NCI-H1436 treated with DMSO at 0.1 percent for 48 hours (cell line): Measurements from ENCODE around the gene GBA3.

ENCODE experiments used
- DNase-seq: peaks from one replicate; lab custom pipeline; 2025; lab: John Stamatoyannopoulos, UW

Gene GBA3

DNA sequence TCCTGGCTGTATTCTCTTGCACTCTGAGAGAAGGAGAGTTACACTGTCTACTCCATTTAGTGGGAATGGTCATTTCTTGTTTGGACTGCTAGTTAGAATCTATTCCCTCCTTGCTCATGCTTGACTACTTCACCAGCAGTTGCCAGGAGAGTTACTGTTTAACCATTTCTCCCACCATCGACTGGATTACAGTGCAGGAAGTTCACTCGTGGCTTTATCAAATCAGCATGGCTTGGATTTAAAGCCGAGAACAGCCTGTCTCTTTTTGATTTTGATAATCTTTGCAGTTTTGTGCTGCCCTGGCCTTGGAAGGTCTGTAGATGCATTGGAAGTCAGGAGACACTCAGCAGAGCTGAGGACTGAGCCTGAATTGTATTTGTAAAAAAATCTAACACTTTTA is 3.2 kb downstream of the GBA3 start:
- DNase-seq, result no peak

DNA sequence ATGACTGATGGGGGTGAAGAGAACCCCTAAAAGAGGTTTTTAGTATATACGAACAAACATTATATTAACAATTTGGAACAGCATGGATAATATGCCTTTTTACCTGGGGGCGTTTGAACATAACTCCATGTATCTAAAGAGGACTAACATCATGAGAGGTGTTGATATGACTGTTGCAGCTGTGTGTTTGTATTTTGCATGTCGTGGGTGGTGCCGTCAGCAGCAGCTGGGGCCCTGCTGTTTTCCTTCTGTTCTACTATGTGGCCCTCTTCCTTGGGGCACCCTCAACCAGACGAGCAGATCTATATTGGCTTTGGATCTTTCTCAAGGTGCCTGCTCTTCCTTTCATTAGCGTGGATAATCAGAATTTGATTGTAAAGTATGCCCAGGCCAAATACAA is 11.2 kb downstream of the GBA3 start:
- DNase-seq, result no peak

DNA sequence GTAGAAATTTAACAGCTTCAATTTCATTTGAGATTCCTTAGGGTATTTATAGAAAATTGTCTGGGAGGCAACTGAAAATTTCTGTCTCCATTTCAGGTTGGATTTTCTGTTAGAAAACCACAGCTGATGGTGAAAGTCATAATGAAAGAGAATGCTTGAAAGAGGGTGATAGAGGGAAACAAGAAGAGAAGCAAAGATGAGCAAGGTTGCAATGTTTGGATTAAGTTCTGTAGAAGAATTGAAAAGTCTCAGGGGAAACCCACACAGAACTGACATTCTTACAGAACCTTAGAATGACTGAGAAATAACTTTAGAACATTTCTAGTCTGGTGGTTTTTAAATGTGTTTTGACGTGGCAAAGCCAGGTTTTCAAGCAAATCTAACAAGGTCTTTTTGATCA is 14.7 kb downstream of the GBA3 start:
- DNase-seq, result no peak

DNA sequence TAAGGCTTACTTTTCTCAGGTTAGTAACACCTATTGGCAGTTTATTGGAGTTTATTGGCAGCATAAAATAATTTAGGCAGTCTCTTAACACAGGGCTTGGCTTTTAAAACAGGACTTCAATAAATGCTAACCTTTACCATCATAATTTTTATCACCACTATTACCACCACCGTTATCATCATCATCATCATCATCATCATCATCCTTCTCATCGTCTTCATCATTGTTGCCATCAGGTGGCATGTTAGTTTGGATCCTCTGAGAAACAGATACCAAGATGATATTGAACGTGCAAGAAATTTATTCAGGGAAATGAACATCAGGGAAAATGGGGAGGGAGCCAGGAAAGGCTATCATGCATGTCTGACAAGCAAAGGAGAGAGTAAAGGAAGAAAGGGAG is 16.2 kb downstream of the GBA3 start:
- DNase-seq, result no peak

DNA sequence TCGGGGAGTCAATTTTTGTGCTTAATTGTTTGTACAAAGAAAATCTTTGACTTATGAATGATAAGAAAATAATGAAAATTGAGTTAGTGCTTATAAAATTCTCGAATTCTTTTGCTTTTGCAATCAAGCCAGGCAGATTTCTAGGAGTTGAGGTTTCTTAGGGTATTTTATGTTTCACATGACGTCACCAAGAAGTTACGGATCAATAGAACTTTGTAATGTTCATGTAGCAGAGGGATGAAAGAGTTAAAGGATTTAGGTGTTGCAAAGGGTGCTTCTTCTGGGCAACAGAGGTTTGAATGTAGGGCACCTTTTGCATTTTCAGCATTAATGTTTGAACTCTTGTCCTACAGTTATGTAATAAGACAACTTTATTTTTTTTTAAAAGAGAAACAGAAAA is 19.4 kb downstream of the GBA3 start:
- no peak for DNase-seq

DNA sequence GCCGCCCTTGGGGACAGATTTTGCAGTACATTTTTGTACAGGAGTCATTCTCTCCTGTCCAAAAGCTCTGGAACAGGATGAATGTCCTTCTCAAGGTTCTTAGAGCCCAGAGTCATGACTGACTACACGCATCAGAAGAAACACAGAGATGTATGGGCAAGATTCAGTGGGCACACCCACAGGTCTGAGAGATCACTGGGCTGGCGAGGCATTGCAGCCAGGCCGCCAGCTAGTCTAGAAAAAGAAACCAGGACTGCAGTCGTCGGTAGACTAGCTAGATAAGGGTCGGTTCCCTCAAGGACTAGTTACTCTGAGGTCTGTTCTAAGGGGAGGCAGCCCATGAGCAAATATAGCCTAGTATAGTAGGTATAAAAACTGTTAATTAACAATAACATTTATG is 19.8 kb downstream of the GBA3 start:
- no peak for DNase-seq

DNA sequence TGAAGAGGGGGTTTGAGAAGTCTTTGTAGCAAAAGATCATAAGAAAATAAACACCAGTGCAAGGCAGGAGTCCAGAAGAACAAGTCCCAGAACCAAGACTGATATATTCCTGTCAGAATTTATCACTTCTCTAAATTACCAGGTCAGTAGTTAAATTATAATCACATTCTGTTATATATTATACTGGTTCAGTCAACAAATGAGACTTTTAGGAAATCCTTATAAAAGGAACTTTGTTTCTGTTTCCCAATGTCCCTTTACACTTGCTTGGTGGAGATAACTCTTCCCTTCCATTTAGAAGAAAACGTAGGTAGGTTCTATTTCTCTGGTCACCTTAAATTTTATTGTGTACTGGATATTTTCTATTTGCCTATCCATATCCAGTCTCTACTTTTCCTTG is 21.1 kb downstream of the GBA3 start:
- no peak for DNase-seq

DNA sequence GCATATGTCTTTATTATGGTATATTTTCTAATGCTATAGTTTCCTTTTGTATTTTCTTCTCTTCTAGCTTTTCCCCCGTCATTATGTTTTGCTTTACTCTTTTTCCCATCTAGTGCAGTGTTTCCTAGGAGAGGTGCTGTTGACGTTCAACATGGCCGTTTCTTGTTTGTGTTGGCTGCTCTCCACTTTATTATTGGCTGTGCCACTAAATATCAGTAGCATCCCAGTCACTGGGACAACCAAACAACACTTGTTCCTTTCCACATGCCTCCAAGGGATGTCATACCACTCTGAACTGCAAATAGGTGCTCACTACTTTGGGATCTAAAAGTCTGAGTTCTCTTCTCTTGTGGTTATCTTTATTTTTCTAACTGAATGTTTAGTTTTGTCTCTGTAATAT is 26.5 kb downstream of the GBA3 start:
- no peak for DNase-seq

DNA sequence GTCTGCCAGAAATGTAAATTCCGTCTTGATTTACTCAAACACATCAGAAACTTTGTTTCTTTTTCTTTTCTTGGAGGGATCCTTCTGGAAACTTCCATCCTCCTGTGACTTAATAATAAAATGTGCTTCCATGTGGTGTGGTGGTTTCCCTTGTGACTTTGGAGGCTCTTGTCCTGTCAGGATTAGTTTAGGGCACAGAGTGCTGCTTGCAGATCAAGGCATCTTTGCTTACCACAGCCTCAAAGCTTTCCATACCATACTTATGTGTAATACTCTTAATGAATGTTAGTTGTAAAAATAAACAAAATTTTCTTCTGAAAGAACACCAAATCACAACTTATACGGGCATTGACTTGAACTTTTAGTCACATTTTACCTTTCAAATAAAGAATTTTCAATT is 27.4 kb downstream of the GBA3 start:
- DNase-seq, result no peak

DNA sequence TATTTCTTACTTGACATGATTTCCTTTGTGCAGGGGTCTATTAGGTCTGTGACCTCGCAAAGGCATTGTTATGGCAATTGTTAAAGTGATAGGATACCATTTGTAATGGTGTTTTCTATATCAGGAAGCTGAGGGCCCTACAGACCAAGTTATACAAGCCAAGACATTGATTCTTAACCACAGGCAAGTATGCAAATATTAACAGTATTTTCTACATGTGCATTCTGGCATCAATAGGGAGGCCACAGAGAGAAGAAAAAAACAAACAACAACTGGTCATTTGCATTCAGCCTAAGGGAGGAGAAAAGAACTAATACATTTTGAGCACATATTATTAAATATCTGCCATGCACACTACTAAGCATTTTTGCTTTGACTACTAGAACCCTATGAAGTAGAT is 28.5 kb downstream of the GBA3 start:
- no peak for DNase-seq

DNA sequence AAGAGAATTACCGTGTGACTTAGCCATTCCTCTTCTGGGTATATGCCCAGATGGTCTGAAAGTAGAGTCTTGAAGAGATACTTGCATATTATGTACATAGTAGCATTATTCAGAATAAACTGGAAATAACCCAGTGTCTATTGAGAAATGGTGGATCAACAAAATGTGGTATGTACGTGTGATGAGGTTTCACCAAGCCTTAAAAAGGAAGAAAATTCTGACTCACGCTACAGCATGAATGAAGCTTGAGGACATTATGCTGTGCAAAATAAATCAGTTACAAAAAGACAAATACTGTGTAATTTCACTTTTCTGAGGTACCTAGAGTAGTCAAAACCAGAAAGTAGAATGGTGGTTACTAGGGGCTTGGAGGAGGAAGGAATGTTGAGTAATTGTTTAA is 37.3 kb downstream of the GBA3 start:
- no peak for DNase-seq

DNA sequence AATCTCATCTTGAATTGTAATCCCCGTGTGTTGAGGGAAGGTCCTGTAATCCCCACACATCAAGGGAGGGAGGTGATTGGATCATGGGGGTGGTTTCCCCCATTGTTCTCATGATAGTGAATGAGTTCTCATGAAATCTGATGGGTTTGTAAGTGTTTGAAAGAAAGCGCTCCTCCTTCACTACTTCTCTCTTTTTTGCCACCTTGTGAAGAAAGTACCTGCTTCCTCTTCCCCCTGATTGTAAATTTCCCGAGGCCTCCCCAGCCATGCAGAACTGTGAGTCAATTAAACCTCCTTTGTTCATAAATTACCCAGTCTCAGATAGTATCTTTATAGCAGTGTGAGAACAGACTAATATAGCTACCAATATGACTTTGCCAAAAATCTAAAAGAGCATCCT is 41.1 kb downstream of the GBA3 start:
- no peak for DNase-seq

DNA sequence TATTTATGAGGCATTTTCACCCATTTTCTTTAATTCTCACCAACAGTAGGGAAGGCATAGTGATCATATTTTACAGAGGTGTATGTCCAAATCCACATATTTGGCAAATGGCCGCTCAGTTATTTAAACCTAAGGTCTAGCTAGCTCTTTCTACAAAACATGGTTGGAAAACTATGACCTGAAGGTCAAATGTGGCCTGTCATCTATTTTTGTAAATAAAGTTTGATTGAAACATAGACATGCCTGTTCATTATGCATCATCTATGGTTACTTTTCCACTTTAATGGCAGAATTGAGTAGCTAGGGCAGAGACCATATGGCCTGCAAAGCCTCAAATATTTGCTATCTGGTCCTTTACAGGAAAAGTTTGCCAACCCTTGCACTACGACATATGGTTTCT is 44.2 kb downstream of the GBA3 start:
- no peak for DNase-seq

DNA sequence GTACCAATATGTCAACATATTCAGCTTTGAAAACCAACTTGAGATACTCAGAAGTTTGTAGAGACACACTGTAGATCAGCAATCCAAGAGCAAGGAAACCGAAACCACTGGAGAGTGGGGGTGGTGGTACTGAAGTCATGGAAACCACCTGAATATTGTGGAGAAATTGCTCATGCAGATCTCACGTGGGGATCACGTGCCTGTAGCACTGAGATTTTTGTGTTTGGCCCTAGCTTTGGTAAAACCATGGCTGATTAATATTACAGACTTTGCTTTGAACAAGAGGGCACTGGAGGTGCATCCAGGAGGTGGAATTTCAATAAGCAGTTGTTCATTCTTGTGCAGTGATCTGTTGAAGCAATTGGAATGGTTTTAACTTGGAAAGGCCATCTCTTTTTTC is 47.2 kb downstream of the GBA3 start:
- no peak for DNase-seq

DNA sequence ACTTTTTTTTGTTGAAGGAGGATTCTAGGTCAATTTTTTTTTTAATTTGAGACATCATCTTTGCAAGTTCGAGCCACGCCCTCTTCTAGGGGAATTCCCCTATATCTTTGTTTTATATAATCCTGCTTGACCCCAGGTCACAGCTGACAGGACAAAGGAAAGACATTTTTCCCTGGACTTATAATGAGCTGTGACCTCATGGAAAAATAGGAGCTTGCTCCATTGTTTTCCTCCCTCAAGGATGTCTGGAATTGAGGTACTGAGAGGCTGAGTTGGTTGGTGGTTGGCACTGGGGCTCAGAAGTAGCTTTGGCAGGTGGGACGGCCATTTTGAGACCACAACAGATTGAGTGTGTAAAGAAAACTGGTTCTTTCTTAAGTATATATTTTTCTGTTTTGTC is 49.0 kb downstream of the GBA3 start:
- no peak for DNase-seq

DNA sequence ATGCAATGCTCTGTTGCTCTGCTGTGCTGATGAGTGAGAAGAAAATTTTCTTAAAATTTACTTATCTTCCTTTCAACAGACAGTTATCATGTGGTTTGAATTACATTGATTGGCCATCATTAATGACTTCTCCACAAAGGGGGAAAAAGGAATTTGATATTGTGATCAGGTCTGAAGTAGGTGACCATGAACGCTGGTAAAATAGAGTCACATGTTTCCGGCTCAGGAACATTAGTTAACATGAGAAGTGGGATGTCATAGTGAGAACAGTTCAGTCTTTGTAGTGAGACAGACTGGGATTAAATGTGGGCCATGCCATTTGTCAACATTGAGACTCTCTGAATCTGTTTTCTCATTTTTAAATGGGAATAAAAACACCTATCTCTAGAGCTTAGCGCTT is 50.6 kb downstream of the GBA3 start:
- DNase-seq, result no peak

DNA sequence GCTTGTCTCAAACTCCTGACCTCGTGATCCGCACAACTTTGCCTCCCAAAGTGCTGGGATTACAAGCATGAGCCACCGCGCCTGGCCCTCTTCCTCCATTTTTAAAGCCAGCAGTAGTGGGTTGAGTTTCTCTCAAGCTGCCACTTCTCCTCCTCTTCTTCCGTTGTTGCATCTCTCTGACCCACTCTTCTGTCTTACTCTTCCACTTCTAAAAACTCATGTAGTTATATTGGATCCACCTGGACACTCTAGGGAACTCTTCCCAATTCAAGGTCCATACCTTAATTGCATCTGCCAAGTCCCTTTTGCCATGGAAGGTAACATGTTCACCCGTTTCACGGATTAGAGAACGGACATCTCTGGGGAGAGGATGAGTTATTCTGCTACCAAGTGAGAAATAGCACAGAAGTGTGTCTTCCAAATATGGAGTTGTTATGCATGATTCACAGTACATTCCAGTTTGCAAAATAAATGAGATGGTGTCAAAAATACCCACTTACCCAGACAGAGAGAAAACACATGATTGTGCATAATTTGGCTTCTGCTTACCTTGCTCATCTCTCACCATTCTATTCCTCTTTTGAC is 51.8 kb downstream of the GBA3 start:
- DNase-seq, result no peak

DNA sequence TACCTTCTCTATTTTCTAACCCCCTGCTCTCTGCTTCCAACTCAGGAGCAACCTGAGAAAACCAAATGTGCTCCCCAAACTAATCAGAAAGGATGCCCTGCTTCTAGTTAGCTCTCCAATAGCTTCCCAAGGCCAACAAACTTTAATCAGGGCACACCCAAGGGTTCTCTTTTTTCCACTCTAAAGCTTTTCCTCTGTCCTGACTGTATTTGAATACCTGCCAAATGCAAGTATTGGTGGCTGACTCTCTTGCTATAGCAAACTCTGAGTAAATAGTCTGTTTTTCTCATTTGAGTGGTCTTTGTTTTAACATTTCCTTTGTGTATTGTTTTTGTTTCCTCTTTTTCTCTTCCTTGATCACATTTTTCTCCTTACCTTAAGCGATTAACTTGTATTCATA is 52.5 kb downstream of the GBA3 start:
- DNase-seq, result no peak

DNA sequence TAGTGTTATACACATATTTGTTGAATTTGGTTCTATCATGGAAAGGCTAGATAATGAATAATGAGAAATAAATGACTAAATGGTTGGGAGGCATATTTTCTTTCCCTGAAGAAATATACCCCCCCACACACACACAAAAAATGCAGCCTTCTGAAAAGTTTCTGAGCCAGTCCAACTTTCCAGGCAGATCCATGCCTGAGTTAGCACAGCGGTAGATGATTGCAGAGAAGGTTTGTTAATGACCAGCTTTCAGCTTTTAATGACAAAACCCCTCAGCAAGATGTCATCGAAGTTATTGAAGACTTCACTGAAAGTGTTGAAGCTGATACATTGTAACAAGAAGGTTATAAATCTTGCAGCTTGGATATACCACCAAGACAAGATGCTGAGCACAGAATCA is 61.4 kb downstream of the GBA3 start:
- no peak for DNase-seq

DNA sequence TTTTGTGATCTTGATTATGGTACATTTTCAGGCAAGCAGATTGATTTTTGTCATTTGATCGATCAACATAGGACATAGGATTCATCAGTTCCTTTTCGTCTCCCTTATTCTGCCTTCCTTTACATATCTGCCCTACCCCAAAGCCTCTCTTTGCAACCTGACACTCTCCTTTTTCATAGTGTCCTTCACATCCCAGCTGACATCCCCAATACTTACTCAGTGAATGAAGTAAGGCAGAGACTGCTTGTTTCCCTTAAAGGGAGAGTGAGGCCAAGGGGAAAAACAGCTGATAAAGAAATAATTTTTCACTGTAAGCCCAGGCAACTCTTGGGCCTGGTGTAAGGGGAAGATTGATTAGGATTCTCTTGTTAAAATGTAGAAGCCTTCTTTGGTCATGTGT is 69.8 kb downstream of the GBA3 start:
- no peak for DNase-seq

DNA sequence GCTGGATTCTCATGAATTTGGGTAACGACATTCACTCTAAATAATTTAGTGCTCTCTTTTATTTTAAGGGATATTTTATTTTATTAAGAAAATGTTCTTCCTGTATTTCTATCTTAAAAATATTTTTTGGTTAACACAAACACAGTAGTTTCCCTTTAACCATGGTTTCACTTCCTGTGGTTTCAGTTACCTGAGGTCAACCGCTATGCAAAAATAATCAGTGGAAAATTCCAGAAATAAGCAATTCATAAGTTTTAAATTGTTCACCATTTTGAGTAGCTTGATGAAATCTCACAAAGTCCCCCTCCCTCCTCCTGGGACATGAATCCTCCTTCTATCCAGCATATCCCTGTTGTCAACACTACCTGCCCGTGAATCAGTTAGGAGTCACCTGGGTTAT is 71.4 kb downstream of the GBA3 start:
- DNase-seq, result no peak

DNA sequence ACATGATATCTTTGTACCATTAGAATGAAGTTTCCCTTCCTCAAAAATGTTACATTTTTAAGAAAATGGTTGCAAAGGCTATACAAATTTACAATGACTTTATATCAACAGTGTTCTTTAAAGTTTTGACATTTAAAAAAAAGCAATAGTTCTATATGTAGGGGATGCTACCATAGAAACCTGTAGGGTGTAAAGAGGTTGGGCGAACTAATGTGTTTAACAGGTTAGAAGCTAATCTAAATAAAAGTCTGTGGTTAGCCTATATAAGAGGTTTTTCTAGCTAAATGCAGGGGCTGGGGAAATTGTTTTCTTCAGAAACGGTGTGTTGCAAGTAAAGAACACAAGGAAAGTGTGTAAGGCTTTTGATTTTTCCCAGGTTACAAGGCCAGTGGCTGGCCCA is 73.3 kb downstream of the GBA3 start:
- no peak for DNase-seq

DNA sequence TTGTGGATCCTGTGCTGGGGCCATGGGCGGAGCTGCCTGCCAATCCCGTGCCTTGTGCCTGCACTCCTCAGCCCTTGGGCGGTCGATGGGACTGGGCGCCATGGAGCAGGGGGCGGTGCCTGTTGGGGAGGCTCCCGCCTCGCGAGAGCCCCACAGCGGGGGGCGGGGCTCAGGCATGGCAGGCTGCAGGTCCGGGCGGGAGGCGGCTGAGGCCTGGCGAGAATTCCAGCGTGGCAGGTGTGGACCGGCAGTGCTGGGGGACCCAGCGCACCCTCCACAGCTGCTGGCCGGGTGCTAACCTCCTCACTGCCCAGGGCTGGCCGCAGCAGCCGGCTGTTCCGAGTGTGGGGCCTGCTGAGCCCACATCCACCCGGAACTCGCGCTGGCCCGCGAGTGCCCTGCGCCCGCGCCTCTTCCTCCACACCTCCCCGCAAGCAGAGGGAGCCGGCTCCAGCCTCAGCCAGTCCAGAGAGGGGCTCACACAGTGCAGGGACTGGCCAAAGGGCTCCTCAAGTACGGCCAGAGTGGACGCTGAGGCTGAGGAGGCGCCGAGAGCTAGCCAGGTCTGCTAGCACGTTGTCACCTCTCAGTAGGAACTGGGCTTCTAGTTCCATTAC is 85.9 kb downstream of the GBA3 start:
- DNase-seq, result no peak

DNA sequence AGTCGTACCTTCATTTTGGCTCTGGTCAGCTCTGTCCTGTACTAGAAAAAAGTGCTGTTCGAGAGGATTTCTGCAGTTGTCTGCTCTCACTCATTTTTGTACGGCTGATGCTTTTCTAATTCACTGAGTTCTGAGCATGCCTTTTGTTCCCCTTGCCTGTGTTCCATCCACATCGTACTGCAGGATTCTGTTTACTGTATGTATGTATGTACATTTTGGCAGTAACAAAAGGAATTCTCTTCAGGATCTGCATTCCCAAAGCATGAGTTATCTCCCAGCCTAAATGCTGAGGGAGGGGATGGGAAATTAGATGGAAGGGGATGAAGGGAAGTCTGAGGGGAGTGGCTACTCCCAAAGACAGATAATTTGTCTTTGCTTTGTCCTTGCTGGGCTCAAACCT is 87.6 kb downstream of the GBA3 start:
- no peak for DNase-seq

DNA sequence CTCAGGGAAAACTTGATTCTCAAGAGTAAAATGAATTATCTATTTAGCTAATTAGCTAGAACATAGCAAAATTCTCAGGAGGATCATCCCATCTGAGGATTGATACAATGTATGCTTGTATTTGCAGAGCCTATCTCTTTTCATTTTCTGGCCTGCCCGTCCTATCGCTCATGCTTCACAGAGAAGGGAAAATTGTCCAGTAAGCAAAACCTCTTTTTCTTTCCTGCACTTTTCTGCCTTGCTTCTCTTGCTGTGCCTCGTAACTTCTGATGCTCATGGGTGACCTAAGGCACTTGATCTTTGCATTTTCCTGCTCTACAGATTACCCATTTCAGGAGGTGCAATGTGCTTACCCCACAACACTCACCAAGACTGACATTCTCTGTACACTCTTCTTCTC is 88.1 kb downstream of the GBA3 start:
- no peak for DNase-seq
